GM21723 (cell line): ENCODE data around the gene PLEKHG4B.
"Not testable (repeated sequence)": the region's sequence is repeated elsewhere in the genome, so short reads cannot be mapped to it uniquely, and the experiment has no call there.

Source experiments
- ATAC-seq: cut with Tn5 transposase; IDR thresholded peaks from one replicate; pipeline ENCODE4 v1.9.1; 2021; ENCODE audit warnings: mild to moderate bottlenecking, moderate library complexity; ENCODE audit not compliant: unreplicated experiment

The PLEKHG4B gene

DNA sequence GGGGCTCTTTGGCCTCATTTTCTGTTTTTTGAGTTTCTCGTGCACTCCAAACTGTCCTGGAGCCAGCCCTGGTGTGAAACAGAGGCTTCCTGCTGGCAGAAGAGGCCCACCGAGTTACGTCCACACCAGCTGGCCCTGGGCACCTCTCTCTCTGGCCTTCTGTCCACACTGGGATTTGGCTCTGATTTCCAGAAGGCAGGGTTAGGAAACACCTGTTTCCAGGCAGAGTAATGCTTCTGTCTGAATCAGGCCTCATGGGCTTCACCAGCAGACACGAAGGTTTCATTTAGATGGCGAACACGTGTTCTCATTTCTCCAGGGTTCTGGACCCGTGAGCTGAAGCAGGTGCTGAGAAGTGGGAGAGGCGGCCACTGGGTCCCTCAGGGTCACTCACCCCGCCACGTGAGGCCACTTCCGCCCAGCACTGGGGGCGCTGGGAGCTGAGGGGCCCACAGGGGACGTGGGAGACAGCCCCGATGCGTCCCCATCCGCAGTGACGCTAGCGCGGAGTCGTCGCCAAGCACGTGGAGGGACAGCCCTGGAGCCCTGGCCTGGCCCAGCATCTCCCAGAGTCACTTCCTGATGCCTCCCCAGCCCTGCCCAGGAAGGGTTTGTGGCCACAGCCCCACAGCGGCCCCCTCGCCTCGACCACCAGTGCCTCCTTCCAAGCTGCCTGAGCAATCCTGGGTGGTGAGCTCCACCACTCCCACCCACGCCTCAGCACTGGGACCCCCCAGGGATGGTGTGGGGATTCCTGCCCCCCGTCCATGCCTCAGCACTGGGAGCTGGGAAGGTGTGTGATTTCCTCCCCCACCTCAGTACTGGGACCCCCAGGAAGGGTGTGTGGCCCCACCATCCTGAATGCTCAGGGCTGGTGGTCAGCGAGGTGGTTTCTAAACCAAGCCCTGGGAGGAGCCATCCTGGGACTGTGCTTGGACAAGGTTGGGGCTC, 94.4 kb downstream of the PLEKHG4B start:
- no peak for ATAC-seq

DNA sequence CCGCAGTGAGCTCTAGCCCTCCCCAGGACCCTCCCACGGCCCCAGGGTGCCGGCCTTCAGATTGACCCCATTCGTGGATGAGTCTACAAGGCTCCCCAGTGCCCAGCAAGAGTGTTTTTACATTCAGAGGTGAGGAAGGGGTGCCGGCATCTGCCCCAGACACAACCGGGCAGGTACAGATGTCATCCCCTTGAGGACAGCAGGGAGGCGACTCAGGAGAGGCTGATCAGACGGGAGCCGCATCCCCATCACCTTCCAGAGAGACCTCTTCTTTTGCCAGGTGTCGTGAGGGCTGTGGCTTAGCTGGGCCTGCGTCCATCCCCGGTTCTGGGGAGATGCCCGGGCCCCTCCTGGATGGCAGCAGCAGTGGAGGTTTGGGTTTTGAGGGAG, 95.1 kb downstream of the PLEKHG4B start:
- ATAC-seq: no peak

DNA sequence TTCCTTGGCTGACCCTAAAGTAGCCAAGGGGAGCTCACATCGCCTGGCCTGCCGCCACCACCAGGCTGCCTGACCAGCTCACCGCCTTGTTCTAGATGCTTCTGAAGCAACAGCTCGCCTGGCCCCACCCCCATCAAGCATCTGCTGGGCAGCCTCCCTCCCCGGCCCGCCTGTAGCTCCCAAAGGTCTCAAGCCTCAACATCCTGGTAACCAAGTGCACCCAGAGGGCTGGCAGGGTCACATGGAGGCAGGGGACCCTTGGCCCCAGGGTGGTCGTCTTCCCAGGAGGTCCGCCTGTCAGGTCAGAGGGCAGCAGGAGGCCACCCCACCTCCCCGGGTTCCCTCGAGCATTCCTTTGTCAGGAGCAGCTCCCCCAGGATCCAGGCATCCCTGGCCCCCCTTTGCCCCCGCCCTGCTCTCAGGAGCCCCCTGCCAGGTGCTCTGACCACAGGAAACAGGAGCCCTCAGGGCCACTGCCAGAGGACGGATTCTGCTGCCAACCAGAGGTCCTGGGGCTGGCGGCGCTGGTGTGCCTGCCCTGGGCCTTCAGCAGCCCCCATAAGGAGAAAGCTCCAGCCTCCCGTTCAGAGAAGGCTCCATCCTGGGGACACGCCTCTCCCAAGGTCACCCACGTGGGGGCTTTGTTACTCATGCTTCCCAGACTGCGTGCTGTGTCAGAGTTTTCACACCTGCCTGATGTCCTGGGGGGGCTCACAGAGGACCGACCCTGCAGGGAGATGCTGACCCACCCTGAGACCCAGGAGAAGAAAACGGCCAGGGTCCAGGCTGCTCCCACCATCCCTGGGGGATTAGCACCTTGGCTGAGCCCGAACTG, 95.9 kb downstream of the PLEKHG4B start:
- no peak for ATAC-seq

DNA sequence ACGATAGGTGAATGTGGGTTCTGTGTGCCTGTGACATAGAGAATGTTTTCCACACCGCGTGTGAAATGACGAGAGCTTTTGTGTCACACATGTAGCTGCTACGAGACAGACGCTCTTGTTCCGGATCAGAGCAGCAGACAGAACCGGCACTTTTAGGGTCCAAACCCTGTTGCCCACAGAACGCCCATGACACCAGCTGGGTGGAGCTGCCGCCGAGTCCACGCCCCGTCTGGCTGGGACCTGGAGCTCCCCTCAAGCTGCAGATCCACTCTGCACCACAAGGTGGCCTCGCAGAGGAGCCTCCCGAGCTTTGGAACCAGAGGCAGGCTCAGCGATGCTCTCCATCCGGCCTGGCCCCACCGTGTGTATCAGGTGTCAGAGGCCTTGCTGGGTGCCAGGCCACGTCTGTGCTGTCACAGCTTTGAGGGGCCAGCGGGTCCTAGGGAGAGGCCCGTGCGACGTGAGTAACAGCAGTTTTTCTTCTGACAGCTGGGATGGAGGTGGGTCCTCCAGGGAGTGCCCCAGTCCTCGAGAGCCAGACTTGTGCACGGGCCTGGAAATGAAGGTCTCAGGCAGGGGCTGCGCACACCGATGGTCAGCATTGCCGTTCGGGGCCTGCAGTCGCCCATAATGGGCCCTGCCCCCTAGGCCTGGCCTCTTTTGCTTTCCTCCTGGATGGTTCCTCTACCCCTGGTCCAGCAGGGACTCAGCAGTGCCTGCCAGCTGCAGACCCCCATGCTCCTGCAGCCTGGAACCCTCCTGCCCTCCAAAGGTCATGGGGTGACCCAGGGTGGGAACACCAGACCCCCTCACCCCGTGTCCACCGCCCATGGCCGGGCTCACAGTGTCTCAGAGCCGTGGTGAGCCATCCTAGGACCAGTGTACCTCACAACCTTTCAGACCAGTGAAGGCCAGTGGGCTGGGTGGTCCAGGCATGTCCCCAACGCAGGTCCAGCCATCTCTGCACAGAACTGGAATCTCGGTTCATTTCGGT, 96.8 kb downstream of the PLEKHG4B start:
- peak; percentile 82 for ATAC-seq

DNA sequence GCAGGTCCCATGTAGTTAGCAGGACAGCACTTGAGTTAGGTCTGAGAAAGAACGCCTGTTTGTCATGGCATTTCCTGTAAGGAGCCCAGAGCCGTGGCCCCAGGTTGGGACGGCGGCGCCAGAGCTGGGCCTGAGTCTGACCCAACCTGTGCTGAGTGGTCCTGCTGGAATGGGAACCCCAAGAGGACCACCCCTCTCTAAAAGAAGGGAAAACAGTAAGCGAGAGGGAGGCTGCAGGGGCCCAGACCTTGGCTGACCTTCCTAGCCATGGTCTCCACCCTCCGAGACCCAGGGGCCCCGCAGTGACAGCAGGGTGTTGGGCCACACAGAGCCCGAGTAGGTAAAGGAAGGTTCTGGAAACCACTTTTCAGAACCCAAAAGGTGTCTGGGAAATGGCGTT, 97.5 kb downstream of the PLEKHG4B start:
- no peak for ATAC-seq

GRCh38 chr5:189976-190365, 98.0 kb downstream of the PLEKHG4B start:
- ATAC-seq: no peak

DNA sequence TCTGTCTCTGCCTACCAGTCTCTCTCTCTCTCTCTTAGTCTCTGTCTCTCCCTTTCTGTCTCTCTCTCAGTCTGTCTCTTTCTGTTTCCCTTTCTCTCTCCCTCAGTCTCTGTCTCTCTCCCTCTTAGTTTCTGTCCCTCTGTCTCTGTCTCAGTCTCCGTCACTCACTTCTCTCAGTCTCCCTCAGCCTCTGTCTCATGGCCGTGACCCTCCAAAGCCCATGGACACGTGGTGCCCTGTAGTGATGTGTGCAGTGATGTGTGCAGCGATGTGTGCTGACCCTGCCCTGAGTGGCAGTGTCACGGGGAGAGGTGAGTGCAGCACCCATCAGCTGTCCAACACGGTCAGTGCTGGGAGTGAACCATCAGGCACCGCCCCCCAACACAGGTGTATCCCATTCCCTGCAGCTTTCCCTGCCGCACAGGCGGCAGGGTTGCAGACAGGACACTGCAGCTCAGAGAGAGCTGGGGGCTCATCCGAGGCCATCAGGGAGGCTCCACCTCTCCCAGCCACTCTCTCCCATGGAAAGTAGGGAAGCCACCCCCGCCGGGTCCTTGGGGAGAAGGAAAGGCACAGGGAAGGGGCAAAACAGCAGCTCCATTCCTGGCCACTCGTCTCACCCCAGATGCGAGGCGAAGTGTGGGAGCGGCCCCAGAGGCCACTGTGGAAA, 98.5 kb downstream of the PLEKHG4B start:
- peak; percentile 35 for ATAC-seq

- ATAC-seq: no peak
Measured at GRCh38 chr5:191036-191948, 99.3 kb downstream of the PLEKHG4B start, which contains the start of gene LRRC14B. Gene LRRC14B (plus strand): TSS chr5:191495. CDS start chr5:191539, 44 bp downstream.

- ATAC-seq: no peak
Measured at GRCh38 chr5:191949-192690, 100.2 kb downstream of the PLEKHG4B start.

DNA sequence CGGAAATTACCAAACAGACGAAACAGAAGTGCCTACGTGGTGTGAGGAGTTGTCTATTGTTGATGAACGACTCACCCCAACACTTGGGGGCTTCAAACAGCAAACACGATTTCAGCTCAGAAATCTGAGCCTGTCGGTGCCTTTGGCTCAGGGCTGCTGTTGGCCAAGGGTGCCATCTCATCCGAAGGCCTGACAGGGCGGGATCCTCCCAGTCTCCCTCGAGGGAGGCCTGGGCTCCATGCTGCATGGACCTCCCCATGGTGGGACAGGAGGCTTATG, 100.7 kb downstream of the PLEKHG4B start:
- ATAC-seq: no peak

DNA sequence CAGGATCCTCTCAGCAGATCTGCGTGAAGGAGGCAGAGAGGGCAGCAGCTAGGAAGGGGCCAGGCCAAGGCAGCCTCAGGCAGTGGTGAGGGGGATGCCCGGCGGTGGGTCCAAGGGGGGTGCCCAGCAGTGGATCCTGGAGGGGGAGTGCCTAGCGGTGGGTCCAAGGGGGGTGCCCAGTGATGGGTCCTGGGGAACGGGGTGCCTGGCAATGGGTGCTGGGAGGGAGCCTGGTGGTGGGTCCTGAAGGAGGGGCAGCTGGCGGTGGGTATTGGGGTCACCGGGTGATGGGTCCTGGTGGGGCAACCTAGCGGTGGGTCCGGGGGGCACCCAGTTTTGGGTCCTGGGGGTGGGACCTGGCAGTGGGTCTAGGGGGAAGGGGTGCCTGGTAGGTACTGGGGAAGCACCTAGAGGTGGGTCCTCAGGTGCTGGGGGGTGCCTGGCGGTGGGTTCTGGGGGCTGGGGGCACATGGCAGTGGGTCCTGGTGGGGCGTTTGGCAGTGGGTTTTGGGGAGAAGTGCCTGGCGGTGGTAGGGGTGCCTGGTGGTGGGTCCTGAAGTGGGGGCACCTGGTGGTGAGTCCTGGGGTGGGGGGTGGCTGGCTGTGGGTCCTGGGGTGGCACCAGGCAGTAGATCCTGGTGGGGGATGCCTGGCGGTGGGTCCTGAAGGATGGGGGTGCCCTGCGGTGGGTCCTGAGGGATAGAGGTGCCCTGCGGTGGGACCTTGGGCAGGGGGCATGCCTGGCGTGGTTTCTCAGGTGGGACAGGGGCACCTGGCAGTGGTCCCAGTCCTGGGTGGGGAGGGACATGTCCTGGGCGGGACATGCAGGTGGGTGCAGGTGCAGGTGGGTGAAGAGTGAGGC, 101.2 kb downstream of the PLEKHG4B start:
- ATAC-seq: no peak

GRCh38 chr5:194102-194501, 102.1 kb downstream of the PLEKHG4B start:
- ATAC-seq: no peak

DNA sequence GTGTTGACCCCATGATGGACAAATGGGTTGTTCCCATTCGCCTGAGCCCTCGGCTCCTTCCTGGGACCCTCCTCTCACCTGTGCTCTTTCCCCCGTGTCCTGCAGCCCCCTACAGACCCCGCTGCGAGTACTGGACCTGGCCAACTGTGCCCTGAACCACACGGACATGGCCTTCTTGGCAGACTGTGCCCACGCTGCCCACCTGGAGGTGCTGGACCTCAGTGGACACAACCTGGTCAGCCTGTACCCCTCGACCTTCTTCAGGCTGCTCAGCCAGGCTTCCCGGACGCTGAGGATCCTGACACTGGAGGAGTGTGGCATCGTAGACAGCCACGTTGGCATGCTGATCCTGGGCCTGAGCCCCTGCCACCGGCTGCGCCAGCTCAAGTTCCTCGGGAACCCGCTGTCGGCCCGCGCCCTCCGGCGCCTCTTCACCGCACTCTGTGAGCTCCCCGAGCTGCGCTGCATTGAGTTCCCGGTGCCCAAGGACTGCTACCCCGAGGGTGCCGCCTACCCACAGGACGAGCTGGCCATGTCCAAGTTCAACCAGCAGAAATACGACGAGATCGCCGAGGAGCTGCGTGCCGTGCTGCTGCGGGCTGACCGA, 102.7 kb downstream of the PLEKHG4B start:
- ATAC-seq: no peak

GRCh38 chr5:195401-196160, 103.6 kb downstream of the PLEKHG4B start:
- ATAC-seq: no peak

- ATAC-seq: no peak
Measured at GRCh38 chr5:196350-196749, 104.4 kb downstream of the PLEKHG4B start.

DNA sequence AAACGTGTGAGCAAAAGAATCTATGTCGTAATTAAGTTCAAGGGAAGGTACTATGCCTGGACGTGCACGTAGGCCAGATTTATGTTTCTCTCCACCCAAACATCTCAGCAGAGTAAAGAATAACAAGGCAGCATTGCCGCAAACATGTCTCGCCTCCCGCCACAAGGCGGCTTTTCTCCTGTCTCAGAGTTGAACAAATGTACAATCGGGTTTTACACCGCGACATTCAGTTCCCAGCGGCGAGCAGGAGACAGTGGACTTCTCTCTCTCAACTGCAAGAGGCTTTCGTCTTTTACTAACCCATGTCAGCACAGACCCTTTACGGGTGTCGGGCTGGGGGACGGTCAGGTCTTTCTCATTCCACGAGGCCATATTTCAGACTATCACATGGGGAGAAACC, 105.1 kb downstream of the PLEKHG4B start:
- ATAC-seq: not testable (repeated sequence)
